GM12892 (cell line): ENCODE results near the gene NSUN6.

Source experiments
- POLR2A ChIP-seq: IDR thresholded peaks from 2 replicates; pipeline ENCODE4 v1.6.1; 2011; ENCODE audit warnings: low read depth, low read length, control low read depth
- POLR2AphosphoS5 ChIP-seq: IDR thresholded peaks from 2 replicates; pipeline ENCODE4 v1.6.1; 2011; ENCODE audit warnings: low read depth, low read length, control low read depth
- TAF1 ChIP-seq: IDR thresholded peaks from 2 replicates; pipeline ENCODE4 v1.6.1; 2011; ENCODE audit warnings: low read depth, mild to moderate bottlenecking, control low read depth, low read length, borderline replicate concordance

DNA sequence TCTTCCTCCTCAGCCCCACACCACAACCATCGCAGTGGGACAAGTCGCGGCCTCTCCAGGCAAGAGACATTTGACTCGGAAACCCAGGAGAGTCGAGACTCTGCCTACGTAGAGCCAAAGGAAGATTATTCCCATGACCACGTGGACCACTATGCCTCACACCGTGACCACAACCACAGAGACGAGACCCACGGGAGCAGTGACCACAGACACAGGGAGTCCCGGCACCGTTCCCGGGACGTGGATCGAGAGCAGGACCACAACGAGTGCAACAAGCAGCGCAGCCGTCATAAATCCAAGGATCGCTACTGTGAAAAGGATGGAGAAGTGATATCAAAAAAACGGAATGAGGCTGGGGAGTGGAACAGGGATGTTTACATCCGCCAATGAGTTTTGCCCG lies 112.1 kb downstream of the NSUN6 start:
- TF ChIP-seq POLR2A (no peak), POLR2AphosphoS5 (no peak), TAF1 (no peak)
